ENCODE results near the gene GAB1.
A peak's percentile ranks its signal among the peaks of the same experiment; 100 is the strongest.

GAB1 gene

GRCh38 chr4:143399113-143399949 is 62.7 kb downstream of the GAB1 start:
- Histone ChIP-seq H3K36me3 (ENCODE audit: control insufficient read depth, insufficient read depth, low read length) (no peaks in the 10 kb centered on the region), H3K4me3 (ENCODE audit: low read depth, low read length) (no peak overlapping the region), H3K27ac (no peak overlapping the region), H3K27me3 (ENCODE audit: control insufficient read depth, insufficient read depth, low read length) (no peaks in the 10 kb centered on the region), H2AFZ (no peak overlapping the region), H3K9me3 (ENCODE audit: control insufficient read depth, low read length) (no peaks in the 10 kb centered on the region), H3K9ac (no peak overlapping the region), H3K4me1 (peaks cover 10% of the 10 kb centered on the region), H3K79me2 (no peaks in the 10 kb centered on the region), H3K4me2 (ENCODE audit: low read length) (no peak overlapping the region)
- peak; percentile 62 for TF ChIP-seq CTCF (IDR thresholded peaks at IDR 0.05)

GRCh38 chr4:143400082-143400481 is 63.4 kb downstream of the GAB1 start:
- H3K27me3 ChIP-seq (ENCODE audit: control insufficient read depth, insufficient read depth, low read length): no peaks in the 10 kb centered on the region
- H3K36me3 ChIP-seq (ENCODE audit: control insufficient read depth, insufficient read depth, low read length): no peaks in the 10 kb centered on the region
- TF ChIP-seq CTCF (IDR thresholded peaks at IDR 0.05): no peak
- H2AFZ ChIP-seq: no peak overlapping the region
- peaks cover 2% of the 10 kb centered on the region for H3K79me2 ChIP-seq
- no peaks in the 10 kb centered on the region for H3K9me3 ChIP-seq (ENCODE audit: control insufficient read depth, low read length)
- no peak overlapping the region for H3K27ac ChIP-seq
- H3K4me2 ChIP-seq (ENCODE audit: low read length): no peak overlapping the region
- H3K4me1 ChIP-seq: peaks cover 15% of the 10 kb centered on the region
- no peak overlapping the region for H3K4me3 ChIP-seq (ENCODE audit: low read depth, low read length)
- no peak overlapping the region for H3K9ac ChIP-seq

- H3K27me3 ChIP-seq (ENCODE audit: control insufficient read depth, insufficient read depth, low read length): no peaks in the 10 kb centered on the region
- H3K4me3 ChIP-seq (ENCODE audit: low read depth, low read length): no peak overlapping the region
- H3K79me2 ChIP-seq: peaks cover 2% of the 10 kb centered on the region
- no peak overlapping the region for H3K9ac ChIP-seq
- H3K36me3 ChIP-seq (ENCODE audit: control insufficient read depth, insufficient read depth, low read length): no peaks in the 10 kb centered on the region
- H3K4me1 ChIP-seq: peaks cover 24% of the 10 kb centered on the region
- H3K4me2 ChIP-seq (ENCODE audit: low read length): peak overlapping the region; percentile 1
- peak overlapping the region; percentile 13 for H2AFZ ChIP-seq
- peak overlapping the region; percentile 37 for H3K27ac ChIP-seq
- no peaks in the 10 kb centered on the region for H3K9me3 ChIP-seq (ENCODE audit: control insufficient read depth, low read length)
- no peak for TF ChIP-seq CTCF (IDR thresholded peaks at IDR 0.05)
Measured at GRCh38 chr4:143402776-143403552, 66.3 kb downstream of the GAB1 start.

GRCh38 chr4:143403553-143403820 is 66.8 kb downstream of the GAB1 start:
- Histone ChIP-seq H3K9ac (no peak overlapping the region), H3K79me2 (peaks cover 2% of the 10 kb centered on the region), H3K27ac (peak overlapping the region; percentile 37), H3K36me3 (ENCODE audit: control insufficient read depth, insufficient read depth, low read length) (no peaks in the 10 kb centered on the region), H3K4me2 (ENCODE audit: low read length) (no peak overlapping the region), H3K9me3 (ENCODE audit: control insufficient read depth, low read length) (no peaks in the 10 kb centered on the region), H3K4me1 (peaks cover 24% of the 10 kb centered on the region), H3K4me3 (ENCODE audit: low read depth, low read length) (no peak overlapping the region), H3K27me3 (ENCODE audit: control insufficient read depth, insufficient read depth, low read length) (no peaks in the 10 kb centered on the region), H2AFZ (no peak overlapping the region)
- no peak for TF ChIP-seq CTCF (IDR thresholded peaks at IDR 0.05)

All from parathyroid adenoma (tissue), 2 donors.